Thymus (tissue), 11 donors: ENCODE data around the gene RNF38. TPM values are rescaled to one million over a fixed set of nuclear protein-coding genes. Genes with fewer than 3 reads are reported as not detected.

Experiments used
- DNase-seq, 9 donors: peaks; one replicate each; pipeline ENCODE4 v3.0.0-alpha.2; 2013; ENCODE audit warnings: low spot score in 9 of 9, low read depth in 6 of 9, missing footprints in 1 of 9
- H3K27ac ChIP-seq, 2 donors: one replicate each; pipeline ENCODE4 v1.5.1; 2013; ENCODE audit warnings: control low read depth in 1 of 2, low read depth in 1 of 2, low read length in 1 of 2, mild to moderate bottlenecking in 1 of 2, moderate library complexity in 1 of 2
- H3K27me3 ChIP-seq, 2 donors: one replicate each; pipeline ENCODE4 v1.5.1; 2013; ENCODE audit warnings: low read length in 1 of 2; ENCODE audit not compliant: control insufficient read depth in 2 of 2, insufficient read depth in 1 of 2
- H3K36me3 ChIP-seq, 2 donors: one replicate each; pipeline ENCODE4 v1.5.1; 2013; ENCODE audit warnings: low read length in 1 of 2, mild to moderate bottlenecking in 1 of 2, moderate library complexity in 1 of 2; ENCODE audit not compliant: control insufficient read depth in 2 of 2, insufficient read depth in 2 of 2
- H3K4me1 ChIP-seq, 2 donors: one replicate each; pipeline ENCODE4 v1.5.1; 2013; ENCODE audit warnings: low read length in 2 of 2; ENCODE audit not compliant: control insufficient read depth in 2 of 2, insufficient read depth in 2 of 2
- H3K4me3 ChIP-seq, 2 donors: one replicate each; pipeline ENCODE4 v1.5.1; 2013; ENCODE audit warnings: low read length in 2 of 2, control low read depth in 1 of 2, mild to moderate bottlenecking in 1 of 2
- H3K9me3 ChIP-seq, 2 donors: one replicate each; pipeline ENCODE4 v1.5.1; 2013; ENCODE audit warnings: low read length in 1 of 2, mild to moderate bottlenecking in 1 of 2; ENCODE audit not compliant: control insufficient read depth in 2 of 2, insufficient read depth in 1 of 2
- WGBS: extraction: QIAGEN DNeasy Blood & Tissue Kit; methylation state at CpG from one replicate; pipeline ENCODE4 v1.1.7; 2013; 5-methylcytosine and 5-hydroxymethylcytosine counted together
- polyA plus RNA-seq: library from polyadenylated mRNA; stranded (reverse); fragments of 200-250 nt; gene quantifications from one replicate; pipeline ENCODE4 v1.2.3, GENCODE V29; 2013
- total RNA-seq: library from RNA; stranded (reverse); fragments of 120-200 nt; gene quantifications from one replicate; pipeline ENCODE4 v1.2.4, GENCODE V29; 2013
- donor health status: healthy.

The RNF38 gene
- total and polyA plus RNA-seq, 2 donors: 9.5 to 19.0 TPM

DNA sequence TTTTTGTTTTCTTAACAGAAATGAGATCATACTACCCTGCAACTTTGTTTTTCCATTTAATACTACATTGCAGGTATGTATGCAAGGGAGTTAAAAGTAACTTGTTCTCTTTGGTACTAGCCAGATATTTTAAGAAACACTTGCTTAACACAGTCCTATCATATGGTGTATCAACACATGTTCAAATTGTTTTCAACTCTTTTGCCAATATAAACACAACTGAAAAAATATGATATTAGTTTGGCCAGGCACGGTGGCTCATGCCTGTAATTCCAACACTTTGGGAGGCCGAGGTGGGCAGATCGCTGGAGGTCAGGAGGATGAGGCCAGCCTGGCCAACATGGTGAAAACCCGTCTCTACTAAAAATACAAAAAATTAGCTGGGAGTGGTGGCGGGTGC lies 41.6 kb downstream of the RNF38 start:
- no peak overlapping the region for H3K4me3 ChIP-seq
- no peaks in the 10 kb centered on the region for H3K9me3 ChIP-seq
- no peaks in the 10 kb centered on the region for H3K27me3 ChIP-seq
- no peak for DNase-seq
- no peak overlapping the region for H3K27ac ChIP-seq
- WGBS: 96% methylated on average over 5 of the region's 5 CpGs
- no peaks in the 10 kb centered on the region for H3K4me1 ChIP-seq
- H3K36me3 ChIP-seq: peaks cover 32 to 45% of the 10 kb centered on the region in 2 donors

DNA sequence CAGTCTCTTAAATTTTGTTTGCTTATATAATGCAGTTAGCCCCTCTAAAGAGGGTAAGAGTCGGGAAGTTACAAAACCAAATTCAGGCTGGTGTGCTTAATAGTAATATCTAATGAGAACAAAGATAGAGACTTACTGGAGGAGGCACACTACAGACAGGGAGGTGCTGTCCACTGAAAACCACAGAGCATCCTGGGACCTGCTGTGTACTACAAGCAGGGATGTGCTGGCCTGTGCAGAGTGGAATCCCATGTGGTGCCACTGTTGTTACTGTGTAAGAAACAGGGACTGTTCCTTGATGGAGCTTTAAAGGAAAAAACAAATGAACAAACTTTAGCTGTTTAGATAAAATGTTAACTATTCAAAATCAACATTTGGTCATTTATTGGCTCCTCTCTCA lies 42.4 kb downstream of the RNF38 start:
- no peaks in the 10 kb centered on the region for H3K9me3 ChIP-seq
- no peak for DNase-seq
- H3K27ac ChIP-seq: no peak overlapping the region
- H3K4me3 ChIP-seq: no peak overlapping the region
- H3K36me3 ChIP-seq: peaks cover 36 to 45% of the 10 kb centered on the region in 2 donors
- H3K27me3 ChIP-seq: no peaks in the 10 kb centered on the region
- no peaks in the 10 kb centered on the region for H3K4me1 ChIP-seq
- 94% methylated on average over 1 of the region's 1 CpG for WGBS

DNA sequence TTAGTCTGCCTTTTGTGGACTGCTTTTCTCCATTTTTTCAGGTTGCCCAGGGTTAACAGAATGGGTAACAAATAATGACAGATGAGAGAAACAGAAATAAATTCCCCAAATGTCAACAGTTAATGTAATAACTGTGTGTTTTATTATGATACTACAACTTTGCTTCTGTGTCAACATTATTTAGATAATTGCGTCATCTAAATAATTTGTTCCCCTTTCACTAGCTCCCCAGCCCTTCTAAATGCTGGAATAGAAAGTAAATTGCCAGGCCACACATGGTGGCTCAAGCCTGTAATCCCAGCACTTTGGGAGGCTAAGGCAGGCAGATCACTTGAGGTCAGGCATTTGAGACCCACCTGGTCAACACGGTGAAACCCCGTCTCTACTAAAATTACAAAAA lies 53.5 kb downstream of the RNF38 start:
- WGBS: 96% methylated on average over 3 of the region's 3 CpGs
- H3K9me3 ChIP-seq: no peaks in the 10 kb centered on the region
- no peak overlapping the region for H3K4me3 ChIP-seq
- no peak overlapping the region for H3K27ac ChIP-seq
- DNase-seq: no peak
- H3K36me3 ChIP-seq: peaks cover 46 to 84% of the 10 kb centered on the region in 2 donors
- H3K4me1 ChIP-seq: no peaks in the 10 kb centered on the region
- H3K27me3 ChIP-seq: no peaks in the 10 kb centered on the region

- no peak overlapping the region for H3K27ac ChIP-seq
- no peaks in the 10 kb centered on the region for H3K9me3 ChIP-seq
- peaks cover 52 to 85% of the 10 kb centered on the region in 2 donors for H3K36me3 ChIP-seq
- WGBS: 97% methylated on average over 6 of the region's 6 CpGs
- H3K4me3 ChIP-seq: no peak overlapping the region
- no peaks in the 10 kb centered on the region for H3K27me3 ChIP-seq
- no peak for DNase-seq
- H3K4me1 ChIP-seq: no peaks in the 10 kb centered on the region
These were observed 54.8 kb downstream of the RNF38 start for GRCh38 chr9:36345103-36345846.

DNA sequence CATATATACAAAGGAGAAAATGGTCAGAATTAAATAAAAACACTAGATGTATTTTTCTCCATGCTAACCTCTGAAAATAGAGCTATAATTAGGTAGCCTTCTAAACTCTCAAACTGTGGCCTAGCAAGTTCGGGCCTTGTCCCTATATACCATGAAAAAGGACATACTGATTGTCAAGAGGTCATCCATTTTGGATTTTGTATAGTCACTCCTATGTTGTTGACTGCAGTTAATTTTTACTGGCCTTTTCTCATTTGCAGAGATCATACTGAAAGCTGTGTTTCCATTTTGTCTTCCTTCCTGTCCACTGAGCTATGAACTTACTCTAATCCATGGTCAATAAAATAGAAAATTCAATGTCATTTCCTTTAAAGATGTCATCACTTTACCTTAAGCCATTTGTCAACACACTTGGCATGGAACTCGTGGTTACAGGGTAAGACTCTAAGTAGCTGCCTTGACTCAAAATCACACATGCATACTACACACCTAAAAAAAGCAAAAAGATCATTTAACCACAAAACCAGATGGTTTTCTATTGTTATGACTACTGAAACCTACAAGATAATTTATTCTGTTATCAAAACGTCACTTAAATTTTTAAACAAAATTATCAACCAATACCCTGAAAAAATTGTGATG lies 58.0 kb downstream of the RNF38 start:
- H3K27ac ChIP-seq: no peak overlapping the region
- H3K27me3 ChIP-seq: no peaks in the 10 kb centered on the region
- no peaks in the 10 kb centered on the region for H3K9me3 ChIP-seq
- WGBS: 81% methylated on average over 3 of the region's 3 CpGs
- no peak overlapping the region for H3K4me3 ChIP-seq
- no peaks in the 10 kb centered on the region for H3K4me1 ChIP-seq
- DNase-seq: no peak
- peaks cover 50 to 80% of the 10 kb centered on the region in 2 donors for H3K36me3 ChIP-seq

GRCh38 chr9:36337865-36338264 lies 62.2 kb downstream of the RNF38 start:
- Histone ChIP-seq H3K4me3 (no peak overlapping the region), H3K9me3 (no peaks in the 10 kb centered on the region), H3K36me3 (peaks cover 41 to 64% of the 10 kb centered on the region in 2 donors), H3K27ac (no peak overlapping the region), H3K27me3 (no peaks in the 10 kb centered on the region), H3K4me1 (no peaks in the 10 kb centered on the region)
- WGBS: 100% methylated on average over 1 of the region's 1 CpG
- no peak for DNase-seq

DNA sequence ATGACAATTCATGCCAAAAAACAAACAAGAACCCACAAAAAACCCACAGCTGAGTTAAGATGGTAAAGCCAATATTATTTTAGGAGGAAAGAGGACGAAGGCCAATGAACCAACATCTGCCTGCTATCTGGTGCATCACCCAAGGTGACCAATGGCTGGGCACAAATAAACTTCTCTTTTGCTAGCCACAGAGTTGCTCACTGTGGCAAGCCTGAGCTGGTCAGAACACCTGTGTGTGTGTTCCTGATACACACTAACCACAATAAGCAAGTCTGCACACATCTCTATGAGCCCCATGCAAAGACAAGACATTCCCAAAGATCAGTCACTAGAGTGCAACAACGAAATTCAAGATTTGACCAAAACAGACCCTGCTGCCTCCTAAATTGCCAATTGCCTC lies 63.1 kb downstream of the RNF38 start:
- no peak overlapping the region for H3K4me3 ChIP-seq
- H3K27ac ChIP-seq: no peak overlapping the region
- peaks cover 41 to 59% of the 10 kb centered on the region in 2 donors for H3K36me3 ChIP-seq
- no peaks in the 10 kb centered on the region for H3K4me1 ChIP-seq
- H3K27me3 ChIP-seq: no peaks in the 10 kb centered on the region
- 89% methylated on average over 2 of the region's 2 CpGs for WGBS
- no peak for DNase-seq
- H3K9me3 ChIP-seq: no peaks in the 10 kb centered on the region

- no peak overlapping the region for H3K27ac ChIP-seq
- WGBS: 95% methylated on average over 3 of the region's 3 CpGs
- peaks cover 34 to 52% of the 10 kb centered on the region in 2 donors for H3K36me3 ChIP-seq
- no peaks in the 10 kb centered on the region for H3K4me1 ChIP-seq
- DNase-seq: no peak
- H3K27me3 ChIP-seq: no peaks in the 10 kb centered on the region
- H3K9me3 ChIP-seq: no peaks in the 10 kb centered on the region
- no peak overlapping the region for H3K4me3 ChIP-seq
These were observed 63.8 kb downstream of the RNF38 start for GRCh38 chr9:36336131-36336907.

DNA sequence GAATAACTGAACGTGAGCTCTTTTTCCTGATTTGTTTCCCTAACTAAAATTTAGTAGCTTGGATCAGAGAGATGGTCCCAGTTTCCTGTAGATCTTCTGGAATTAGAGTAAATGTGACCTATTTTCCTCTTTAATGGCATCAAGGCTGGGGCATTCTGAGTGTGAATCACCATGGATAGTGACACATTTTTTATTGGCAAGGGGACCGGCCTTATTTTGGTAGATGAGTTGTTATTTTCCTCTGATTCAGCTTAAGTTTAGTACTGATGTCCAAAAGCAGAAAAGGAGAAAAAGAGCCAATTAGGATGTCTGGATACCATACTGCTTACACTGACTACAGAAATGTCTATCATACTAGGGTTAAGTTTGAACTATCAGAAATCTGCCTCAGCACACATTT lies 68.1 kb downstream of the RNF38 start:
- Histone ChIP-seq H3K27me3 (no peaks in the 10 kb centered on the region), H3K9me3 (no peaks in the 10 kb centered on the region), H3K4me3 (no peak overlapping the region), H3K27ac (no peak overlapping the region), H3K4me1 (no peaks in the 10 kb centered on the region), H3K36me3 (peaks cover 6 to 17% of the 10 kb centered on the region in 2 donors)
- no peak for DNase-seq
- 97% methylated on average over 2 of the region's 2 CpGs for WGBS
